Glomerular endothelial cell (primary cell): ENCODE measurements around the gene PYGL. TPM values are rescaled to one million over a fixed set of nuclear protein-coding genes. Genes with fewer than 3 reads are reported as not detected.

Source experiments
- DNase-seq: peaks from one replicate; pipeline ENCODE4 v3.0.0-alpha.2; 2011; ENCODE audit warnings: low read depth, low spot score; ENCODE audit errors: extremely low read depth
- total RNA-seq: library from RNA; depleted of rRNA; stranded (reverse); fragments of >200 nt; gene quantifications from 2 replicates; pipeline ENCODE4 v1.2.3, GENCODE V29; 2015

Gene PYGL
- total RNA-seq, 1 donor from 2014 or later: 46.8 TPM

GRCh38 chr14:50882932-50883826, 61.1 kb downstream of the PYGL start:
- no peak for DNase-seq

- no peak for DNase-seq
Measured at GRCh38 chr14:50875359-50876070, 68.8 kb downstream of the PYGL start.

GRCh38 chr14:50874757-50875156, 69.5 kb downstream of the PYGL start:
- DNase-seq: no peak

- DNase-seq: no peak
Measured at GRCh38 chr14:50871914-50872732, 72.2 kb downstream of the PYGL start, which contains the start of gene ABHD12B. Gene ABHD12B (plus strand): TSS chr14:50872053. CDS start chr14:50872175, 122 bp downstream.

GRCh38 chr14:50871228-50871627, 73.1 kb downstream of the PYGL start:
- no peak for DNase-seq

- no peak for DNase-seq
Measured at GRCh38 chr14:50865391-50866076, 78.7 kb downstream of the PYGL start.

GRCh38 chr14:50864946-50865345, 79.3 kb downstream of the PYGL start:
- DNase-seq: no peak

- no peak for DNase-seq
Measured at GRCh38 chr14:50864237-50864636, 80.0 kb downstream of the PYGL start.

GRCh38 chr14:50862036-50862570, 82.2 kb downstream of the PYGL start:
- DNase-seq: no peak

- peak; percentile 72 for DNase-seq
Measured at GRCh38 chr14:50860478-50861086, 83.7 kb downstream of the PYGL start.

- no peak for DNase-seq
Measured at GRCh38 chr14:50859296-50859624, 85.0 kb downstream of the PYGL start.

- no peak for DNase-seq
Measured at GRCh38 chr14:50856660-50857059, 87.6 kb downstream of the PYGL start.

GRCh38 chr14:50855558-50855957, 88.7 kb downstream of the PYGL start:
- no peak for DNase-seq

Other genes starting within 250 kb of the PYGL start
- 35.7 and 51.5 TPM in 2 replicates for gene NIN, start 113.3 kb downstream of the PYGL start, total RNA-seq
- not detected in 2 replicates for gene ABHD12B, start 72.4 kb downstream of the PYGL start, total RNA-seq
- gene TRIM9, start 150.6 kb upstream of the PYGL start, total RNA-seq: 0.06 and 0.19 TPM in 2 replicates